Choroid plexus epithelial cell (primary cell): Measurements from ENCODE around the gene AEBP1.

Source experiments
- DNase-seq: peaks from one replicate; pipeline ENCODE4 v3.0.0-alpha.2; 2010; ENCODE audit warnings: low read depth
- H3K4me3 ChIP-seq: 2 replicates; pipeline ENCODE4 v1.5.1; 2011; ENCODE audit warnings: low read depth, mild to moderate bottlenecking, control low read depth, low read length, moderate library complexity
- TF ChIP-seq, protein P1 (sequence below): conservative IDR thresholded peaks from 2 replicates; pipeline ENCODE4 v1.5.1; 2011; ENCODE audit warnings: low read depth, mild to moderate bottlenecking, control low read depth, inconsistent platforms, low read length, moderate library complexity

Gene AEBP1

DNA sequence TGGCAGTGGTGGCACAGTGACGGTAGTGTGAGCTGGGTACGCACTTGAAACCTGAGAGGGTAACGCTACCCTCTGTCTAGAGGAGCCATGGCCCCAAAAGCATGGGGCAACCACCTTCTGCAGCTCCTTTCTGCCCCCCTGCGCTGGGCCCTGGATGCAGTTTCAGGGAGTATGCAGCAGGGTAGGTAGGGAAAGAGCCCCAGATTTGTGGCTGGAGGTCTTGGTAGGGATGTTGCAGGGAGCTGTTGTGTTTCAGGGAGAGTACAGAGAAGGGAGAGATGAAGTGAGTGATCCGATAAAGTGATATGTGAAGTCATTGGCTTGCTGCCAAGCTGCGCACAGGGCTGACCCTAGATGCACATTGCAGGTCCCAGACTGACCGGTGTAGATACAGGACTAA, 36.1 kb upstream of the AEBP1 start:
- TF ChIP-seq, protein P1, sequence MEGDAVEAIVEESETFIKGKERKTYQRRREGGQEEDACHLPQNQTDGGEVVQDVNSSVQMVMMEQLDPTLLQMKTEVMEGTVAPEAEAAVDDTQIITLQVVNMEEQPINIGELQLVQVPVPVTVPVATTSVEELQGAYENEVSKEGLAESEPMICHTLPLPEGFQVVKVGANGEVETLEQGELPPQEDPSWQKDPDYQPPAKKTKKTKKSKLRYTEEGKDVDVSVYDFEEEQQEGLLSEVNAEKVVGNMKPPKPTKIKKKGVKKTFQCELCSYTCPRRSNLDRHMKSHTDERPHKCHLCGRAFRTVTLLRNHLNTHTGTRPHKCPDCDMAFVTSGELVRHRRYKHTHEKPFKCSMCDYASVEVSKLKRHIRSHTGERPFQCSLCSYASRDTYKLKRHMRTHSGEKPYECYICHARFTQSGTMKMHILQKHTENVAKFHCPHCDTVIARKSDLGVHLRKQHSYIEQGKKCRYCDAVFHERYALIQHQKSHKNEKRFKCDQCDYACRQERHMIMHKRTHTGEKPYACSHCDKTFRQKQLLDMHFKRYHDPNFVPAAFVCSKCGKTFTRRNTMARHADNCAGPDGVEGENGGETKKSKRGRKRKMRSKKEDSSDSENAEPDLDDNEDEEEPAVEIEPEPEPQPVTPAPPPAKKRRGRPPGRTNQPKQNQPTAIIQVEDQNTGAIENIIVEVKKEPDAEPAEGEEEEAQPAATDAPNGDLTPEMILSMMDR, result no peak
- DNase-seq, result no peak
- no peak overlapping the region for H3K4me3 ChIP-seq

DNA sequence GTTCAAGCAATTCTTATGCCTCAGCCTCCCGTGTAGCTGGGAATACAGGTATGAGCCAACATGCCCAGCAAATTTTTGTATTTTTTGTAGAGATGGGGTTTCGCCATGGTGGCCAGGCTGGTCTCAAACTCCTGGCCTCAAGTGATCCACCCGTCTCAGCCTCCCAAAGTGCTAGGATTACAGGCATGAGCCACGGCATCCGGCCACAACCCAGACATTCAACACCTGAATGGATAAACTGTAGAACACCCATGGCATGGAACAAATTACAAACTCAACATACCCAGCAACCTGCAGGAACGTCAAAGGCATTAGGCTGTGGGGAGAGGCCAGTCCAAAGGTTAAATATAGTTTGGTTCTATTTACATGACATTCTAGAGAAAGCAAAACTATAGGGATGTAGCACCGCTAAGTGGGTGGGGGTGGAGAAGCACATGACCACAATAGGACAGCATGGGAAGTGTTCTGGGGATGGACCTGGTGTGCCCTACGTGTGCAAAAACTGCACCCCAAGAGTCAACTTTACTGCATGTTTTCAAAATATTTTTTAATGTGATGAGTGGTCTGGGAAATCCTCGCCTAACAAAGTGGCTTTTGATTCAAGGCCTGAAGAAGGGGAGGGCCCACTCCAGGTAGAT, 32.3 kb upstream of the AEBP1 start:
- DNase-seq, result no peak
- TF ChIP-seq, protein P1, result no peak
- H3K4me3 ChIP-seq, result no peak overlapping the region

DNA sequence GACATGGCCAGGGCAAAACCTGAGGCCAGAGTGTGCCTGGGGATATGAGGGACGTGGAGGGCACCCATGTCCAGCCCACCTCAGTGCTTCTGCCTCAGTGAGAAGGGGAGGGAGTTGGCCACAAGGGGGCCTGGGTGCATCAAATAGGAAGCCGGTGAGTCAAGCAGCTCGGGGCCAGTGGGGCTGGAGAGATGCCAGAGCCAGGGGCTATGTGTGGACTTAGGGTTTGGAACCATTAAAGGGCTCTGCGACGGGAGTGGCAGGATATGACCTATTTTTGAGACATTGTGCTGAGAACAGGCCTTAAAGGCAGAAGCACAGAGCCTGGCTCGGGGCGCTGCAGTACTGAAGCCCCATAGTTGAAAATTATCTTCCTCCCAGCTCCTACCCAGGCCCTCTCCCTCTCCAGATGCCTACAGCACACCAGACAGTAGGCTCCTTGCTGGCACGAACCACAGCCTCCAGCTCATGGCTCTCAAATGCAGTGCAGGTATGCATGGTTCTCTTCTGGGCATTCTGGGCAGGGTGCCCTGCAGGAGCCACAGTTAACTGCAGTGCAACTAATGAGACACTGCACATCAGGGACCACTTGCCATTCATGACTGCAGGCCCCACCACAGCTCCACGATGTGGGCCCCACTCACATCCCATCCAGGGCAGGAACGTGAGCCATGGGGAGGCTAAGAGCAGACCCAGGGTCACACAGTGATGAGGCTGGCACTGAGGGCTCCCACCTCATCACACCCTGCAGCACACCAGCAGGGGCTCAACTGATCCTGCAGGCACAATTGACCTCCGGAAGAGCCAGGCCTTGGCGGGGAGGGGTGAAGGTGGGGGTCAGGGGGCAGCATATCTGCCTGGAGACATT, 31.5 kb upstream of the AEBP1 start:
- TF ChIP-seq, protein P1, result peak; percentile 94
- no peak overlapping the region for H3K4me3 ChIP-seq
- peak; percentile 91 for DNase-seq

DNA sequence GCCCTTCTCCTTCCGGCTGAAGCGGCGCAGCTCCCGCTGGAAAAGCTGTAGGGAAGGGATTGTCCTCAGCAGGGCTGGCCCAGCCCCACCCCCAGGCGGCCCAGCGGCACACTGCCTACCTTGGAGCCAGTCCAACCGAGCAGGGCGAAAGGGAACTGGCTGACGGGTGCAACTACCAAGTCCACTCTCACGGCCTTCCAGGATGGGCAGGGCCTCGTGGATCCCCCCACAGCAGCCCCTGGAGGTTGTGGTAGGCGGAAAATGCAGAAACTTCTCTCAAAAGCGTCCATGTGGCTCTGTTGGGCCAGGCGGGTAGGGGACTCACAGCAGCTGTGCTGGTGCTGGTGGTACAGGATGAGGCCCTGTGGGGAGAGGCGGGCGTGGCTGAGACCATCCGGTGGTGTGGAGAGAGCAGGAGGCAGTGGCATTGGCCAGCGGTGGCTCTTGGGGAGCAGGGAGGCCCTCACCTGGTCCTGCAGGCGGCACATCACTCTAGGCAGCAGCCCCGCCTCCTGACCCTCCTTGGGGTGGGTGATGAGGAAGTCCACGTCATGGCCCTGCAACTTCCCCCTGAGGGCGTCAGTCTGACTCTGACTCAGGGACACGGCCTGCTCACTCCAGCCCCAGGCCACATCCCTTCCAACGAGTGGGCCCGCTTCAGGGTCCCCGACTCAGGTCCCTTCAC, 30.3 kb upstream of the AEBP1 start:
- no peak overlapping the region for H3K4me3 ChIP-seq
- TF ChIP-seq, protein P1, result no peak
- DNase-seq, result no peak

DNA sequence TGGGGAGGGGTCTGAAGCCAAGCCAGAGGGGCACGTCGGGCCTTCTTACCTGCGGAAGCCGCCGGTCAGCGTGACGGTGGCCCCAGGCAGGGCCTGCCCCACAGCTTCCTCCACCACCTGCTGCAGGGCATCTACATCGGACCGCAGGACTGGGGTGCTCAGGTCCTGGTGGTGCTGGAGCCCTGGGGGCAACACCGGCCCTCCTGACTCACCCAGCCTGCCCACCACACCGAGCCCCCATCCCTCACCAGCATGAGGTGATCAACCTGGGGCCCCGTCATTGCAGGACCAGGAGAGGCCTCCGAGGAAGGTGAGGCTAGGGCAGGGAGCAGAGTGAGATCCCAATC, 29.8 kb upstream of the AEBP1 start:
- TF ChIP-seq, protein P1, result no peak
- no peak for DNase-seq
- H3K4me3 ChIP-seq, result no peak overlapping the region

DNA sequence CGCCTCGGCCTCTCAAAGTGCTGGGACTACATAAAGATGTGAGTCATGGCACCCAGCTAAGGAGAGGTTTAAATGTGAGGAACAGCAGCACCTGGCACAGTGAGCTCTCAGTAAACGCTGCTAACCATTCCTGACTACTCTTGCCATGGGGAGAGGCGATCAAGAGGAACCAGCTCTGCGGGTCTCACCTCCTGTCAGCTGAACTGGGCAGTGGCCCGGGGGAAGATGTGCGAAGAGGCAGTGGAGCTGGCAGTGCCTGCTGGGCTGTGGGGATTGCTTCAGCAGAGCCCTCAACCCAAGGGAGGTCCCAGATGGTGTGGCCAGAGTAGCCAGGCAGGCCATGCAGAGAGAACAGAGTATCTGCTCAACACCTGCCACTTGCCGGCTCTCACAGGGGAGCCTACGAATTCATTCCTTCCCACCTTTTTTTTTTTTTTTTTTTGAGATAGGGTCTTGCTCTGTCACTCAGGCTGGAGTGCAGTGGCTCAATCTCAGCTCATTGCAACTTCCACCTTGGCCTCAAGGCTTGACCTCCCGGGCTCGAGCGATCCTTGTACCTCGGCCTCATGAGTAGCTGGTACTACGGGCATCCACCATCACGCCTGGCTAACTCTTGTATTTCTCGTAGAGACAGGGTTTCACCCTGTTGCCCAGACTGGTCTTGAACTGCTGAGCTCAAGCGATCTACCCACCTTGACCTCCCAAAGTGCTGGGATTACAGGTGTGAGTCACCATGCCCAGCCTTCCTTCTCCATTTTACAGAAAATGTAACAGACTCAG, 28.7 kb upstream of the AEBP1 start:
- TF ChIP-seq, protein P1, result no peak
- no peak for DNase-seq
- H3K4me3 ChIP-seq, result no peak overlapping the region
